Astrocyte of the cerebellum (primary cell): Measurements from ENCODE around the gene HMOX1.

Experiments
- DNase-seq: peaks from one replicate; pipeline ENCODE4 v3.0.0-alpha.2; 2011; ENCODE audit warnings: low read depth
- H3K4me3 ChIP-seq: 2 replicates; pipeline ENCODE4 v1.5.1; 2011; ENCODE audit warnings: mild to moderate bottlenecking, low read depth, low read length, moderate library complexity
- CTCF ChIP-seq: IDR thresholded peaks from 2 replicates; pipeline ENCODE4 v1.5.1; 2012; ENCODE audit warnings: low read length, low read depth, moderate library complexity, mild to moderate bottlenecking; ENCODE audit errors: missing control alignments
- in situ Hi-C: cut with HindIII; loops from 2 replicates; pipeline ENCODE4 v1.10.0; 2017; ENCODE audit warnings: low sequenced_read_pairs

The HMOX1 gene

GRCh38 chr22:35380537-35381423 lies at the start of gene HMOX1:
Gene HMOX1, plus strand, starts transcription at chr22:35381096. Its CDS starts 78 bp downstream, at chr22:35381174.
- peak; percentile 8 for TF ChIP-seq CTCF
- peak within 1 kb of the TSS; percentile 50 for H3K4me3 ChIP-seq
- DNase-seq: peak; percentile 44
- in situ Hi-C loops: no loop called here

- no peak for DNase-seq
- in situ Hi-C loops: no loop called here
- no peak for TF ChIP-seq CTCF
- H3K4me3 ChIP-seq: no peak overlapping the region
These were observed 48.6 kb upstream of the HMOX1 start for GRCh38 chr22:35332278-35332677.

GRCh38 chr22:35333220-35333619 lies 47.7 kb upstream of the HMOX1 start:
- TF ChIP-seq CTCF: no peak
- H3K4me3 ChIP-seq: no peak overlapping the region
- in situ Hi-C loops: no loop called here
- DNase-seq: no peak

GRCh38 chr22:35334004-35334403 lies 46.9 kb upstream of the HMOX1 start:
- H3K4me3 ChIP-seq: no peak overlapping the region
- TF ChIP-seq CTCF: no peak
- DNase-seq: no peak
- in situ Hi-C loops: no loop called here

GRCh38 chr22:35335468-35335867 lies 45.4 kb upstream of the HMOX1 start:
- DNase-seq: no peak
- in situ Hi-C loops: no loop called here
- no peak overlapping the region for H3K4me3 ChIP-seq
- TF ChIP-seq CTCF: no peak

GRCh38 chr22:35335936-35336781 lies 44.7 kb upstream of the HMOX1 start:
- no peak overlapping the region for H3K4me3 ChIP-seq
- TF ChIP-seq CTCF: no peak
- in situ Hi-C loops: no loop called here
- DNase-seq: no peak
